SK-N-SH treated with all-trans-retinoic acid at 6 μM for 48 hours (cell line): ENCODE data around the gene ERGIC1.

Experiments
- ATAC-seq: fragments of 200-7000 bp; cut with Tn5 transposase; 3 replicates; pipeline ENCODE4 v1.9.1; 2020; ENCODE audit warnings: mild to moderate bottlenecking, moderate library complexity
- ARNTL ChIP-seq: fragments of 450-650 bp; formaldehyde crosslinking; IDR thresholded peaks from 2 replicates; pipeline ENCODE4 v1.5.0; 2020; ENCODE audit warnings: low read depth, mild to moderate bottlenecking, moderate library complexity, borderline replicate concordance
- BACH2 ChIP-seq: fragments of 250-450 bp; sonication (Bioruptor Pico); IDR thresholded peaks from 2 replicates; pipeline ENCODE4 v1.9.0; 2021; ENCODE audit warnings: mild to moderate bottlenecking, borderline replicate concordance
- CREB5 ChIP-seq: fragments of 250-450 bp; sonication (Bioruptor Pico); IDR thresholded peaks from 2 replicates; pipeline ENCODE4 v1.5.1; 2020; ENCODE audit warnings: low read depth, mild to moderate bottlenecking, moderate library complexity
- ESRRG ChIP-seq: fragments of 250-450 bp; sonication (Bioruptor Pico); IDR thresholded peaks from 2 replicates; pipeline ENCODE4 v1.6.1; 2021; ENCODE audit warnings: mild to moderate bottlenecking
- ISL1 ChIP-seq: fragments of 250-450 bp; sonication (Bioruptor Pico); IDR thresholded peaks from 2 replicates; pipeline ENCODE4 v2.1.2; 2022; ENCODE audit warnings: mild to moderate bottlenecking, moderate library complexity
- OSR1 ChIP-seq: fragments of 250-450 bp; sonication (Bioruptor Pico); IDR thresholded peaks from 2 replicates; pipeline ENCODE4 v1.8.0; 2022; ENCODE audit warnings: moderate library complexity, mild to moderate bottlenecking, inconsistent platforms
- PATZ1 ChIP-seq: fragments of 250-450 bp; sonication (Bioruptor Pico); IDR thresholded peaks from 2 replicates; pipeline ENCODE4 v1.8.0; 2020; ENCODE audit warnings: mild to moderate bottlenecking, moderate library complexity, borderline replicate concordance
- POU6F1 ChIP-seq: fragments of 250-450 bp; sonication (Bioruptor Pico); IDR thresholded peaks from 2 replicates; pipeline ENCODE4 v1.8.0; 2021; ENCODE audit warnings: low read depth, mild to moderate bottlenecking, moderate library complexity, borderline replicate concordance
- PPARA ChIP-seq: fragments of 250-450 bp; sonication (Bioruptor Pico); IDR thresholded peaks from 2 replicates; pipeline ENCODE4 v1.5.0; 2020; ENCODE audit warnings: mild to moderate bottlenecking, borderline replicate concordance
- SNAI2 ChIP-seq: fragments of 250-450 bp; sonication (Bioruptor Pico); IDR thresholded peaks from 2 replicates; pipeline ENCODE4 v1.5.0; 2020; ENCODE audit warnings: mild to moderate bottlenecking, moderate library complexity
- TCF4 ChIP-seq: fragments of 250-450 bp; sonication (Bioruptor Pico); IDR thresholded peaks from 2 replicates; pipeline ENCODE4 v1.8.0; 2021; ENCODE audit warnings: mild to moderate bottlenecking, moderate library complexity, borderline replicate concordance
- TOX ChIP-seq: fragments of 250-450 bp; sonication (Bioruptor Pico); IDR thresholded peaks from 2 replicates; pipeline ENCODE4 v1.8.0; 2021; ENCODE audit warnings: mild to moderate bottlenecking, moderate library complexity, borderline replicate concordance
- TSHZ2 ChIP-seq: fragments of 250-450 bp; sonication (Bioruptor Pico); IDR thresholded peaks from 2 replicates; pipeline ENCODE4 v1.5.0; 2020; ENCODE audit warnings: mild to moderate bottlenecking, moderate library complexity
- ZC3H10 ChIP-seq: fragments of 250-450 bp; sonication (Bioruptor Pico); IDR thresholded peaks from 2 replicates; pipeline ENCODE4 v1.5.1; 2021; ENCODE audit warnings: mild to moderate bottlenecking, moderate library complexity
- ZFP3 ChIP-seq: fragments of 250-450 bp; sonication (Bioruptor Pico); IDR thresholded peaks from 2 replicates; pipeline ENCODE4 v1.5.0; 2020; ENCODE audit warnings: mild to moderate bottlenecking, moderate library complexity
- ZFP30 ChIP-seq: fragments of 450-650 bp; formaldehyde crosslinking; IDR thresholded peaks from 2 replicates; pipeline ENCODE4 v1.5.0; 2022; ENCODE audit warnings: mild to moderate bottlenecking, moderate library complexity
- ZNF565 ChIP-seq: fragments of 450-650 bp; formaldehyde crosslinking; conservative IDR thresholded peaks from 2 replicates; pipeline ENCODE4 v1.5.0; 2020; ENCODE audit warnings: low read depth, mild to moderate bottlenecking, moderate library complexity
- ZNF70 ChIP-seq: fragments of 450-650 bp; formaldehyde crosslinking; IDR thresholded peaks from 2 replicates; pipeline ENCODE4 v1.5.0; 2020; ENCODE audit warnings: mild to moderate bottlenecking, moderate library complexity
- ZNF8 ChIP-seq: fragments of 450-650 bp; formaldehyde crosslinking; IDR thresholded peaks from 2 replicates; pipeline ENCODE4 v1.5.0; 2020; ENCODE audit warnings: mild to moderate bottlenecking, moderate library complexity

The ERGIC1 gene

GRCh38 chr5:172904643-172905345 lies 70.7 kb downstream of the ERGIC1 start (continued):
- TF ChIP-seq OSR1 (CRISPR knock-in tag) (no peak), ZNF70 (CRISPR knock-in tag) (no peak), TCF4 (CRISPR knock-in tag) (no peak), PPARA (CRISPR knock-in tag) (no peak), CREB5 (CRISPR knock-in tag) (no peak), ZFP30 (no peak), ESRRG (no peak), ZNF8 (CRISPR knock-in tag) (no peak), ZC3H10 (CRISPR knock-in tag) (no peak), BACH2 (CRISPR knock-in tag) (no peak), TSHZ2 (CRISPR knock-in tag) (no peak)

- TF ChIP-seq BACH2 (CRISPR knock-in tag) (no peak), ZNF565 (no peak), TCF4 (CRISPR knock-in tag) (no peak), POU6F1 (no peak), ZFP30 (no peak), ISL1 (CRISPR knock-in tag) (no peak), SNAI2 (no peak), ZFP3 (CRISPR knock-in tag) (no peak), ARNTL (CRISPR knock-in tag) (no peak)
- TF ChIP-seq, all 23 proteins: peak for 0
- ATAC-seq: no peak
Observed at GRCh38 chr5:172905346-172906140, 71.5 kb downstream of the ERGIC1 start.

- ATAC-seq: no peak
- no peak for TF ChIP-seq CREB5 (CRISPR knock-in tag)
- no peak for TF ChIP-seq TCF4 (CRISPR knock-in tag)
- no peak for TF ChIP-seq ZNF8 (CRISPR knock-in tag)
- TF ChIP-seq ISL1 (CRISPR knock-in tag): no peak
- TF ChIP-seq PATZ1: no peak
- TF ChIP-seq TOX: no peak
- TF ChIP-seq ZNF70 (CRISPR knock-in tag): no peak
Observed at GRCh38 chr5:172906436-172906835, 72.4 kb downstream of the ERGIC1 start.
